Kidney (tissue), 14 donors: Measurements from ENCODE around the gene PGPEP1. TPM values are rescaled to one million over a fixed set of nuclear protein-coding genes. Genes with fewer than 3 reads are reported as not detected.
"Not testable (repeated sequence)": the region's sequence is repeated elsewhere in the genome, so short reads cannot be mapped to it uniquely, and the experiment has no call there.

ENCODE experiments used
- DNase-seq, 5 donors: peaks; one replicate each; pipeline ENCODE4 v3.0.0-alpha.2; 2013 to 2020
- FAIRE-seq: peaks from 2 replicates; lab custom pipeline; 2012; peaks lifted over from hg19 to GRCh38; lab: Jason Lieb, UNC
- H3K27ac ChIP-seq, 2 donors: one replicate each; pipeline ENCODE4 v1.7.0; 2013; ENCODE audit warnings: low read depth in 2 of 2, low read length in 2 of 2, inconsistent platforms in 1 of 2
- H3K27me3 ChIP-seq: one replicate; pipeline ENCODE4 v1.7.1; 2013; ENCODE audit warnings: low read length, inconsistent platforms; ENCODE audit not compliant: control insufficient read depth, insufficient read depth
- H3K36me3 ChIP-seq, 3 donors: one replicate each; pipeline versions ENCODE4 v1.7.0 to v1.7.1; 2013; ENCODE audit warnings: low read length in 3 of 3, control low read depth in 1 of 3, inconsistent platforms in 1 of 3; ENCODE audit not compliant: insufficient read depth in 3 of 3, control insufficient read depth in 2 of 3
- H3K4me1 ChIP-seq, 3 donors: one replicate each; pipeline versions ENCODE4 v1.7.0 to v1.7.1; 2013; ENCODE audit warnings: low read length in 3 of 3, inconsistent platforms in 1 of 3, low read depth in 1 of 3; ENCODE audit not compliant: control insufficient read depth in 2 of 3, insufficient read depth in 2 of 3
- H3K4me3 ChIP-seq, 3 donors: one replicate each; pipeline versions ENCODE4 v1.7.0 to v1.8.1; 2013; ENCODE audit warnings: low read length in 3 of 3, control low read depth in 1 of 3, inconsistent platforms in 1 of 3
- H3K9ac ChIP-seq, 3 donors: one replicate each; pipeline versions ENCODE4 v1.7.0 to v1.7.1; 2013; ENCODE audit warnings: low read length in 3 of 3, control low read depth in 1 of 3, inconsistent platforms in 1 of 3
- H3K9me3 ChIP-seq, 3 donors: one replicate each; pipeline versions ENCODE4 v1.7.0 to v1.7.1; 2013; ENCODE audit warnings: low read length in 3 of 3, control low read depth in 1 of 3, inconsistent platforms in 1 of 3; ENCODE audit not compliant: control insufficient read depth in 2 of 3, insufficient read depth in 1 of 3
- CTCF ChIP-seq: IDR thresholded peaks from 3 replicates; pipeline ENCODE4 v1.5.1; 2012; ENCODE audit warnings: mild to moderate bottlenecking, moderate library complexity, borderline replicate concordance; ENCODE audit not compliant: insufficient read depth; ENCODE audit errors: extremely low read depth
- intact Hi-C: fragments of 100-400 bp; cut with DNase I; formaldehyde crosslinking; loops from one replicate; pipeline ENCODE4 v1.11.1; 2022
- polyA plus RNA-seq: library from polyadenylated mRNA; stranded (reverse); fragments of 350-450 nt; fragmentation: Illumina TruSeq; extraction: RNeasy Lipid Tissue Mini Kit (QIAGEN cat#74804); gene quantifications from one replicate; pipeline ENCODE4 v1.2.3, GENCODE V29; 2014; ENCODE audit warnings: low read depth, low replicate concordance; ENCODE audit not compliant: insufficient read depth
- total RNA-seq: library from RNA; stranded (reverse); fragmentation: NEBNext Ultra II Directional; extraction: Animal tissue kit (Norgen Biotek cat#: 25700); gene quantifications from one replicate; pipeline ENCODE4 v1.2.1, GENCODE V29; 2021
- donor health status: control.
- donor health status: control.
- donor health status: control.
- donor health status: control.
- donor health status: control.
- donor health status: DM: yes; HTN: yes; CAD: no.
- donor health status: Normal renal cell carcinoma (clear cell type).

Gene PGPEP1
- total and polyA plus RNA-seq, 2 donors from 2014 or later, result 54.5 to 76.1 TPM

GRCh38 chr19:18345296-18345695 is 4.9 kb downstream of the PGPEP1 start:
- Histone ChIP-seq H3K36me3 (peaks cover 0 to 3% (median 2%) of the 10 kb centered on the region in 3 donors), H3K27me3 (no peaks in the 10 kb centered on the region), H3K9me3 (no peaks in the 10 kb centered on the region), H3K4me3 (no peak overlapping the region), H3K4me1 (peaks cover 0 to 9% (median 8%) of the 10 kb centered on the region in 3 donors), H3K27ac (no peak overlapping the region), H3K9ac (no peak overlapping the region)
- no peak for FAIRE-seq
- intact Hi-C loops, result loop anchor here (10.0 kb wide), 1 partner anchor 60 kb away; no protein-coding TSS in a partner anchor
- TF ChIP-seq CTCF, result no peak
- no peak for DNase-seq

- H3K36me3 ChIP-seq, result peaks cover 0 to 6% (median 3%) of the 10 kb centered on the region in 3 donors
- no peaks in the 10 kb centered on the region for H3K27me3 ChIP-seq
- H3K4me3 ChIP-seq, result no peak overlapping the region
- DNase-seq, result no peak
- H3K9me3 ChIP-seq, result no peaks in the 10 kb centered on the region
- H3K4me1 ChIP-seq, result peaks cover 0 to 9% (median 8%) of the 10 kb centered on the region in 3 donors
- no peak overlapping the region for H3K9ac ChIP-seq
- FAIRE-seq, result no peak
- no peak overlapping the region for H3K27ac ChIP-seq
- no peak for TF ChIP-seq CTCF
- intact Hi-C loops, result loop anchor here (10.0 kb wide), 1 partner anchor 59 kb away; no protein-coding TSS in a partner anchor
Observed at GRCh38 chr19:18346091-18346490, 5.7 kb downstream of the PGPEP1 start.

GRCh38 chr19:18348171-18348570 is 7.8 kb downstream of the PGPEP1 start:
- H3K4me3 ChIP-seq, result no peak overlapping the region
- intact Hi-C loops, result loop anchor here (10.0 kb wide), 1 partner anchor 57 kb away; no protein-coding TSS in a partner anchor
- H3K27ac ChIP-seq, result no peak overlapping the region
- H3K27me3 ChIP-seq, result no peaks in the 10 kb centered on the region
- TF ChIP-seq CTCF, result no peak
- peaks cover 0 to 6% (median 3%) of the 10 kb centered on the region in 3 donors for H3K36me3 ChIP-seq
- no peak overlapping the region for H3K9ac ChIP-seq
- H3K9me3 ChIP-seq, result no peaks in the 10 kb centered on the region
- H3K4me1 ChIP-seq, result peaks cover 0 to 2% (median 0%) of the 10 kb centered on the region in 3 donors
- no peak for DNase-seq
- no peak for FAIRE-seq

- not testable (repeated sequence) for FAIRE-seq, DNase-seq, H3K27me3 ChIP-seq, H3K9me3 ChIP-seq, H3K27ac ChIP-seq, H3K36me3 ChIP-seq, H3K4me1 ChIP-seq, H3K9ac ChIP-seq, H3K4me3 ChIP-seq
- intact Hi-C loops, result loop anchor here (10.0 kb wide), 1 partner anchor 56 kb away; no protein-coding TSS in a partner anchor
Observed at GRCh38 chr19:18348818-18349339, 8.5 kb downstream of the PGPEP1 start.
